H1 (cell line): ENCODE results near the gene TTC5. TPM values are rescaled to one million over a fixed set of nuclear protein-coding genes. Genes with fewer than 3 reads are reported as not detected.

Experiments used
- CTCF ChIA-PET: fragments of 300-600 bp; sonication (Branson Sonifier 250); formaldehyde crosslinking; loops from one replicate; lab custom pipeline; 2021; ENCODE audit not compliant: partially characterized antibody; lab: Charles Lee
- POLR2A ChIA-PET: fragments of 300-600 bp; sonication (Branson Sonifier 250); formaldehyde crosslinking; loops from one replicate; lab custom pipeline; 2021; ENCODE audit warnings: inconsistent platforms; ENCODE audit not compliant: partially characterized antibody; lab: Charles Lee
- DNase-seq, 2 experiments: peaks; one replicate each; pipeline versions ENCODE4 v3.0.0 to v3.0.0-alpha.2; 2010 to 2022; ENCODE audit warnings: low spot score in 2 of 2, low read depth in 1 of 2, mixed read lengths in 1 of 2
- FAIRE-seq: peaks from 2 replicates; lab custom pipeline; 2011; peaks lifted over from hg19 to GRCh38; lab: Jason Lieb, UNC
- H2AFZ ChIP-seq: 2 replicates; pipeline ENCODE4 v1.8.1; 2012; ENCODE audit warnings: low read length, inconsistent platforms
- H2AK5ac ChIP-seq: 2 replicates; pipeline ENCODE4 v1.6.1; 2013; ENCODE audit warnings: low read depth, low read length
- H2BK120ac ChIP-seq: replicated peaks from 2 replicates; pipeline ENCODE3; 2013; ENCODE audit warnings: low read depth, low read length, inconsistent platforms
- H2BK12ac ChIP-seq: 2 replicates; pipeline ENCODE4 v1.6.1; 2013; ENCODE audit warnings: low read depth, low read length
- H2BK15ac ChIP-seq: 2 replicates; pipeline ENCODE4 v1.6.1; 2013; ENCODE audit warnings: low read length
- H2BK20ac ChIP-seq: 2 replicates; pipeline ENCODE4 v1.6.1; 2013; ENCODE audit warnings: low read length
- H2BK5ac ChIP-seq: 2 replicates; pipeline ENCODE4 v1.6.1; 2013; ENCODE audit warnings: low read depth, low read length
- H3K14ac ChIP-seq: 2 replicates; pipeline ENCODE4 v1.6.1; 2013; ENCODE audit warnings: inconsistent platforms; ENCODE audit not compliant: insufficient read length
- H3K18ac ChIP-seq: 2 replicates; pipeline ENCODE4 v1.6.1; 2013; ENCODE audit warnings: low read length; ENCODE audit errors: extremely low read depth
- H3K23ac ChIP-seq: 2 replicates; pipeline ENCODE4 v1.6.1; 2013; ENCODE audit warnings: inconsistent platforms; ENCODE audit not compliant: insufficient read length
- H3K23me2 ChIP-seq: 2 replicates; pipeline ENCODE4 v1.6.1; 2013; ENCODE audit warnings: low read depth, low read length
- H3K27ac ChIP-seq: 2 replicates; pipeline ENCODE4 v1.6.1; 2011; ENCODE audit warnings: low read depth, low read length, inconsistent platforms
- H3K27me3 ChIP-seq, 4 experiments: replicated peaks in 1 of 4; 1 replicate in 1 of 4; 2 replicates in 3 of 4; pipeline versions ENCODE4 v1.6.1 to v1.8.1; 2011 to 2013; ENCODE audit warnings: low read length in 3 of 4, mild to moderate bottlenecking in 3 of 4, inconsistent platforms in 2 of 4, mixed read lengths in 2 of 4, moderate library complexity in 1 of 4; ENCODE audit not compliant: control insufficient read depth in 3 of 4, insufficient read depth in 3 of 4; ENCODE audit errors: extremely low read depth in 1 of 4
- H3K36me3 ChIP-seq, 4 experiments: 2 replicates each; pipeline versions ENCODE4 v1.6.1 to v1.8.1; 2011 to 2013; ENCODE audit warnings: mild to moderate bottlenecking in 4 of 4, low read length in 3 of 4, moderate library complexity in 2 of 4, control low read depth in 1 of 4, inconsistent platforms in 1 of 4; ENCODE audit not compliant: insufficient read depth in 4 of 4, control insufficient read depth in 2 of 4
- H3K4ac ChIP-seq: replicated peaks from 2 replicates; pipeline ENCODE3; 2013; ENCODE audit warnings: low read length, low read depth, mixed read lengths, inconsistent platforms; ENCODE audit not compliant: insufficient read length
- H3K4me1 ChIP-seq, 4 experiments: replicated peaks in 1 of 4; 1 replicate in 1 of 4; 2 replicates in 3 of 4; pipeline versions ENCODE4 v1.6.1 to v1.8.1; 2011 to 2013; ENCODE audit warnings: low read length in 3 of 4, inconsistent platforms in 2 of 4, mixed read lengths in 1 of 4; ENCODE audit not compliant: insufficient read depth in 4 of 4, control insufficient read depth in 3 of 4
- H3K4me2 ChIP-seq, 2 experiments: 2 replicates each; pipeline versions ENCODE4 v1.6.1 to v1.8.1; 2011 to 2013; ENCODE audit warnings: low read depth in 2 of 2, low read length in 2 of 2, control low read depth in 1 of 2, inconsistent platforms in 1 of 2, mild to moderate bottlenecking in 1 of 2; ENCODE audit not compliant: insufficient read depth in 1 of 2
- H3K4me3 ChIP-seq, 4 experiments: fragments of 200-600, 300-600 bp in 1 of 4; sonication (generic), shearing (Covaris generic), sonication (Bioruptor Twin) in 1 of 4; 2 replicates each; pipeline versions ENCODE4 v1.5.1 to v1.8.1; 2011 to 2016; ENCODE audit warnings: low read length in 4 of 4, low read depth in 3 of 4, control low read depth in 2 of 4, inconsistent platforms in 2 of 4, mild to moderate bottlenecking in 2 of 4, mixed read lengths in 1 of 4, moderate library complexity in 1 of 4; ENCODE audit not compliant: insufficient read depth in 2 of 4; ENCODE audit errors: extremely low read depth in 1 of 4
- H3K56ac ChIP-seq: replicated peaks from 2 replicates; pipeline ENCODE3; 2013; ENCODE audit warnings: low read depth, mild to moderate bottlenecking, mixed read lengths, low read length, inconsistent platforms; ENCODE audit not compliant: insufficient read length
- H3K79me1 ChIP-seq: 2 replicates; pipeline ENCODE4 v1.6.1; 2013; ENCODE audit warnings: low read depth, low read length, control low read depth
- H3K79me2 ChIP-seq, 2 experiments: 2 replicates each; pipeline versions ENCODE4 v1.6.1 to v1.8.1; 2012 to 2013; ENCODE audit warnings: low read length in 2 of 2, mild to moderate bottlenecking in 2 of 2, inconsistent platforms in 1 of 2; ENCODE audit not compliant: insufficient read depth in 2 of 2, control insufficient read depth in 1 of 2
- H3K9ac ChIP-seq, 4 experiments: replicated peaks in 1 of 4; 1 replicate in 1 of 4; 2 replicates in 3 of 4; pipeline versions ENCODE4 v1.6.1 to v1.8.1; 2011 to 2013; ENCODE audit warnings: low read depth in 3 of 4, low read length in 3 of 4, control low read depth in 2 of 4, mild to moderate bottlenecking in 2 of 4, moderate library complexity in 2 of 4, inconsistent platforms in 1 of 4; ENCODE audit errors: extremely low read depth in 1 of 4
- H3K9me3 ChIP-seq, 2 experiments: 2 replicates each; pipeline versions ENCODE4 v1.6.1 to v1.8.1; 2012 to 2013; ENCODE audit warnings: mild to moderate bottlenecking in 2 of 2, moderate library complexity in 2 of 2, control low read depth in 1 of 2, inconsistent platforms in 1 of 2, low read depth in 1 of 2, low read length in 1 of 2, mixed read lengths in 1 of 2; ENCODE audit not compliant: insufficient read depth in 2 of 2
- H4K20me1 ChIP-seq, 2 experiments: replicated peaks in 1 of 2; 2 replicates each; pipeline versions ENCODE3 to v1.8.1; 2011 to 2013; ENCODE audit warnings: inconsistent platforms in 2 of 2, low read length in 2 of 2, mild to moderate bottlenecking in 1 of 2; ENCODE audit not compliant: insufficient read depth in 2 of 2, control insufficient read depth in 1 of 2
- H4K5ac ChIP-seq: 2 replicates; pipeline ENCODE4 v1.6.1; 2013; ENCODE audit warnings: low read length, low read depth, mixed read lengths, inconsistent platforms; ENCODE audit not compliant: insufficient read length
- H4K8ac ChIP-seq: 2 replicates; pipeline ENCODE4 v1.8.0; 2013; ENCODE audit warnings: mild to moderate bottlenecking, moderate library complexity, low read length, inconsistent platforms; ENCODE audit not compliant: insufficient read depth; ENCODE audit errors: extremely low read depth
- H4K91ac ChIP-seq: replicated peaks from 2 replicates; pipeline ENCODE3; 2013; ENCODE audit warnings: low read length, mixed read lengths, inconsistent platforms; ENCODE audit not compliant: insufficient read length
- CREB1 ChIP-seq: IDR thresholded peaks from 2 replicates; pipeline ENCODE4 v1.6.1; 2012; ENCODE audit warnings: inconsistent platforms
- CTBP2 ChIP-seq: IDR thresholded peaks from 2 replicates; pipeline ENCODE4 v1.7.0; 2011; ENCODE audit warnings: borderline replicate concordance, mild to moderate bottlenecking, moderate library complexity, mixed read lengths, low read length; ENCODE audit not compliant: insufficient read depth, insufficient read length
- MAX ChIP-seq: IDR thresholded peaks from 2 replicates; pipeline ENCODE4 v1.6.1; 2012; ENCODE audit warnings: inconsistent platforms
- WGBS, 2 experiments: shearing (Covaris generic) in 1 of 2; methylation state at CpG; one replicate each; pipeline versions ENCODE4 v1.1.6 to v1.1.7; 2013 to 2015; ENCODE audit warnings: low lambda C conversion rate in 2 of 2, mixed read lengths in 2 of 2, inconsistent platforms in 1 of 2, low coverage in 1 of 2, missing lambda C conversion rate in 1 of 2; ENCODE audit not compliant: insufficient replicate concordance in 2 of 2, insufficient coverage in 1 of 2, insufficient read length in 1 of 2; ENCODE audit errors: extremely low coverage in 1 of 2, missing lambda C conversion rate in 1 of 2; 5-methylcytosine and 5-hydroxymethylcytosine counted together
- polyA plus RNA-seq, 7 experiments: library from polyadenylated mRNA; depleted of rRNA in 3 of 7; stranded (reverse) in 5 of 7; unstranded in 2 of 7; fragments of >200 nt in 5 of 7; fragments of 200-250 nt in 2 of 7; gene quantifications; 1 replicate in 5 of 7; 2 replicates in 1 of 7; 4 replicates in 1 of 7; pipeline versions ENCODE4 v1.2.1 to v1.2.3, GENCODE V29; 2011 to 2013; ENCODE audit warnings: missing spikeins in 2 of 7, mixed read lengths in 2 of 7
- total RNA-seq: library from RNA; stranded (reverse); fragmentation: NEBNext Ultra II Directional; extraction: Animal tissue kit (Norgen Biotek cat#: 25700); gene quantifications from 2 replicates; pipeline ENCODE4 v1.2.1, GENCODE V29; 2021

Gene TTC5
- total and polyA plus RNA-seq, 2 of the 8 experiments (the other 6 are each of a cell fraction or from before 2014, with no cell fraction given), result 9.1 to 18.0 TPM

DNA sequence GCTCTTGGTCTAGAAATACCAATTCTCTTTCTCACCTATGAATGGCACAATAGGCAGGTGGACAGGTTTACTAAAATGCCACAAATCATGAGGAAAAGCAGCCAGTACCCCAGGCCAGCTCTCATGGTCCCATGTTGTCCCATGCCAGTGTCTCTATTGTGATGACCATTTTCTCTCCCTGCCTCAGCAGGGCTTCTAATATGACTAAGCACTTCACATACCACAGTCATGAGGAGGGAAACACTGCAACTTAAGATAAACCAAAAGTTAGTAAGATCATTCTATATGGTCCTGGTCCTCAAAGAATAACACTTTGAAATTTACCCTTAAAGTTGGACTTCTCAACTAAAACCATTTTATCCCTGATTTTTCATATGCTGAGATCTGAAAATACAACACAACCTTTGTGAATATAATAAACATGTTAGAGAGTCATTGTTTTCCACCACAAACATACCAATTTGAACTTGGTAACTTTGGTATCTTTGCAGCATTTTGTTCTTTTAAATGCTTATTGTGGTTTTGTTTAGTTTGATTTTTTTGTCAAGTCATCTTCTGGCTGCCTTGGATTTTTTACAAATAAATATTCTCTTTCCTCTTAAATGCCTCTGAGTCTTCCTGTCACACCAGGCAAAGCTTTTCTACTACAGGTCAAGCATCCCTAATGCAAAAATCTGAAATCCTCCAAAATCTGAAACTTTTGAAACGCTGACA is 3.6 kb downstream of the TTC5 start:
- Histone ChIP-seq H3K56ac (no peak overlapping the region), H2AK5ac (no peak overlapping the region), H4K20me1 (no peaks in the 10 kb centered on the region), H3K79me1 (peaks cover 5% of the 10 kb centered on the region; the same call in 1 of the 2 replicates), H3K9me3 (no peaks in the 10 kb centered on the region), H2BK20ac (no peak overlapping the region), H3K4ac (no peak overlapping the region), H3K23ac (no peak overlapping the region), H3K4me2 (no peak overlapping the region), H3K18ac (no peak overlapping the region), H3K36me3 (peaks cover 0 to 17% (median 4%) of the 10 kb centered on the region in 4 experiments; a peak in 5 of 8 replicates), H3K27me3 (no peaks in the 10 kb centered on the region), H3K79me2 (peaks cover 0 to 24% of the 10 kb centered on the region in 2 experiments; a peak in 2 of 4 replicates), H3K4me3 (no peak overlapping the region), H2AFZ (no peak overlapping the region), H3K4me1 (no peaks in the 10 kb centered on the region), H4K91ac (no peak overlapping the region), H4K5ac (no peak overlapping the region), H2BK12ac (no peak overlapping the region), H2BK5ac (no peak overlapping the region), H4K8ac (no peak overlapping the region), H2BK120ac (no peak overlapping the region), H3K9ac (no peak overlapping the region), H2BK15ac (no peak overlapping the region), H3K14ac (no peak overlapping the region), H3K23me2 (peaks cover 4% of the 10 kb centered on the region), H3K27ac (no peak overlapping the region)
- ChIA-PET POLR2A (interaction anchor here (0.8 to 1.0 kb wide), 3 partner anchors 9 to 168 kb away, joined by 3 to 6 read pairs (median 3); no protein-coding TSS in a partner anchor), CTCF (interaction anchor here (1.6 kb wide), 1 partner anchor 26 kb away, joined by 4 read pairs; no protein-coding TSS in a partner anchor)
- WGBS, 2 experiments, result 68% methylated on average over 1 of the region's 1 CpG; no CpG with 5 or more reads in 1 of the 2 experiments
- DNase-seq (no peak), FAIRE-seq (no peak)
- TF ChIP-seq CREB1, result no peak
- TF ChIP-seq MAX, result no peak
- TF ChIP-seq CTBP2, result no peak
